Measurements from ENCODE around the gene DLEC1.
"Not testable (repeated sequence)": the region's sequence is repeated elsewhere in the genome, so short reads cannot be mapped to it uniquely, and the experiment has no call there.

DLEC1 gene

DNA sequence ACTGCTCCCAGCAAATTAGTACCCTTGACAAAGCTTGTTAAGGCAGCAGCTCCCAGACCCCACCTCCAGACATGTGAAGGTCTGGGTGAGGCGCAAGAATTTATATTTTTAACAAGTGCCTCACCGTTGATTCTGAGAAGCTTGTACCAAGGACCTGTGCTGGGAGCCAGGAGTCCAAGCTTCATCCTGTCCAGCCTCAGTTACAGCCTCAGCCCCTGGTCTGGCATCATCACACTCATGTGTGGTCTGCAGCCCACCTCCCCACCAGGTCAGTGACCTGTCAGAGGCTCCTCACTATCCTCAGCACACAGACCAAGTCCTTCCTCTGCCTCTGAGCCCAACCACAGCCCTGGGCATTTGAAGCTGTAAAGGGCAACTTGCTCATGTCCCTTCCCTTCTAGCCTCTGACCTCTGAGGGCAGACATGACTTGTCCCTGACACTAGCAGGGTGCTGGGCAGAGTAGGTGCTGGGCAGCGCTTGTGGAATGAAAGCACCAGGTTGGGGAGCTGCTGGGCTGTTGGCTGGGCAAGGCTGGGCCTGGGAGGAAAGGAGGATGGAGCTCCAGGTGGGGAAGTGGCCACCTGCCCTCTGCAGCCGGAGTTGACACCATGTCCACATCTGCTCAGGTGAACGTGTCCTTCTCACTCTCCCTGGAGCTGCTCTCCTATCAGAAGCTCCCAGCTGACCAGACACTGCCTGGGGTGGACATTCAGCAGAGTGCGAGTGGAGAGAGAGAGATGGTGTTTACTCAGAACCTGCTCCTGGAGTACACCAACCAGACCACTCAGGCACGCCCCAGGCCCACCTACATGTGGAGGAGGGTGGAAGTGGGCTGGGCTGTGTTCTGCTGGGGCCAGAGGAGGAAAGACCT, 81.0 kb downstream of the DLEC1 start:
- DNase-seq (ENCODE audit: low read depth in 2 of 2) = no peak

GRCh38 chr3:38120693-38121450, 81.9 kb downstream of the DLEC1 start:
- no peak for DNase-seq (ENCODE audit: low read depth in 2 of 2)

GRCh38 chr3:38121451-38121831, 82.4 kb downstream of the DLEC1 start:
- no peak for DNase-seq (ENCODE audit: low read depth in 2 of 2)

DNA sequence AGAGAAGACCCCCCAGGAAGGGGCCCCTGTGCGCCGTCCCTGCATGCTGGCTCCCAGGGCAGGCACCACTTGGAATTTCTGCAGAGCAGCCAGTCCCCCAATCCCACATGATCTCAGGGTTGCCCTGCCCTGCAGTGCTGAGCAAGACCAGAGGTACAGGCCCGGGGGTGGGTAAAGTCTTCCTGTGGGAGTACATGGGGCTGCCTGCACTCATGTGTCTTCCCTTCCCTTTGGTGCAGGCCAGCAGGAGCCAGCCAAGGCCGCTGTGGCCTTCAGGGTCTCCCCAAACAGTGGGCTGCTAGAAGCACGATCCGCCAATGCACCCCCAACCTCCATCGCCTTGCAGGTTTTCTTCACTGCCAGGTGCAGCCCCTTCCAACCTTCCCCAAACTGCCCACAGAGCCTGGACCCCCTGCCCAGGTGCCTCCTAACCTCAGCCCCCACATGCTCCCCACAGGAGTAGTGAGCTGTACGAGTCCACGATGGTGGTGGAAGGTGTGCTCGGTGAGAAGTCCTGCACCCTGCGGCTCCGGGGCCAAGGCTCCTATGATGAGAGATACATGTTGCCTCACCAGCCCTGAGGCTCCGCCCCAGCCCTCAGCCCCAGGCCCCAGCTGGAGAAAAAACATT, 82.9 kb downstream of the DLEC1 start:
- no peak for DNase-seq (ENCODE audit: low read depth in 2 of 2)

DNA sequence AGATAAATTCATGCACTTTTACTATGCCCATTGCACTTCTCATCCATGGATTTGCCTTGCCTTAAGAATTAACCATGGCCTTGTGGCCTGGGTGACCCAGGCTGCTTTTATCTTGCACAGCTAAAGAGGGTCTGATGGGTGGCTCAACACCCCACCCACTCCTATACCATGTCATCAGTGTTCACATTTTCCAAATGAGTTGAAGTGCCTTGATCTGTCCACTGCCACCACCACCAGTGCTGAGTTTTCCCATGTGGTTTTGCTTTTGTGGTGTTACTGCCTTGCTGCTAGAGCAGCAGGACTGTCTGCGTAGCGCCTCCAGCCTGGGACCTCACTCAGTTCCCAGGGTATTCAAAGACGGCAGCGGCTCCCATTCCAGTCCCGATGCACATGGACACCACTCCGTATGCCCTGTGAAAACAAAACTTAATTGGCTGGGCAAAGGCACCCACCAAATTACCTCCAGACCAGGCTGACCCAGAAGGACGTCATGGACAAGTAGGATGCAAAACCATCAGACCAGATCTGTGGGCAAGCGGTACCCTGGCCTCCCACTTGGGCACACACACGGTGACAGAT, 83.8 kb downstream of the DLEC1 start:
- no peak for DNase-seq (ENCODE audit: low read depth in 2 of 2)

DNA sequence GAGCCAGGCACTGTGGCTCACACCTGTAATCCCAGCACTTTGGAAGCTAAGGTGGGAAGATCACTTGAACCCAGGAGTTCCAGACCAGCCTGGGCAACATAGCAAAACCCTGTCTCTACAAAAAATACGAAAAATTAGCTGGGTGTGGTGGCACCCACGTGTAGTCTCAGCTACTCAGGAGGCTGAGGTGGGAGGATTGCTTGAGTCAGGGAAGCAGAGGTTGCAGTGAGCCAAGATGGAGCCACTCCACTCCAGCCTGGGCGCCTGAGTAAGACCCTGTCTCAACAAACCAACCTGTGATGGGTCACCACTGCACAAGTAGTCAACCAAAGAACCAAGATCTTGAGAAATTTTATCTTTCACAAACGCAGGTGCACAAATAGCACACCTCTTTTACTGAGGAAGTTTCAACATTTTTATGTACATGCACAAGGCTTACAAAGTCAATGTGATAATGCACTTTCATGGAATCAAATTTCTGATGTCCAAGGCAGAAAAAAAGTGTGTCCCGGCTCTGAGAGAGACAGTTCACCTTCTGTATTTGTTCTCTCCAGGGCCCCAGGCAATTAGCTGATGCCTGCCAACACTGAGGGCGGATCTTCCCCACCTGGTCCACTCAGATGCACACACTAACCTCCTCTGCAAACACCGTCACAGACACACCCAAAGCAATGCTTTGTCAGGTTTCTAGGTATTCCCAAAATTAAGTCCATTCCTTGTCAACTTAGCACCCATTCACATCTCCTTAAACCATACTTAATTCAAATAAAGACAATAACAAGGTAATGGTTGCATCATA, 85.5 kb downstream of the DLEC1 start:
- no peak for DNase-seq (ENCODE audit: low read depth in 2 of 2)

- DNase-seq (ENCODE audit: low read depth in 2 of 2) = no peak
Measured at GRCh38 chr3:38125305-38126120, 86.5 kb downstream of the DLEC1 start.

- no peak for DNase-seq (ENCODE audit: low read depth in 2 of 2)
Measured at GRCh38 chr3:38126121-38126892, 87.3 kb downstream of the DLEC1 start.

DNA sequence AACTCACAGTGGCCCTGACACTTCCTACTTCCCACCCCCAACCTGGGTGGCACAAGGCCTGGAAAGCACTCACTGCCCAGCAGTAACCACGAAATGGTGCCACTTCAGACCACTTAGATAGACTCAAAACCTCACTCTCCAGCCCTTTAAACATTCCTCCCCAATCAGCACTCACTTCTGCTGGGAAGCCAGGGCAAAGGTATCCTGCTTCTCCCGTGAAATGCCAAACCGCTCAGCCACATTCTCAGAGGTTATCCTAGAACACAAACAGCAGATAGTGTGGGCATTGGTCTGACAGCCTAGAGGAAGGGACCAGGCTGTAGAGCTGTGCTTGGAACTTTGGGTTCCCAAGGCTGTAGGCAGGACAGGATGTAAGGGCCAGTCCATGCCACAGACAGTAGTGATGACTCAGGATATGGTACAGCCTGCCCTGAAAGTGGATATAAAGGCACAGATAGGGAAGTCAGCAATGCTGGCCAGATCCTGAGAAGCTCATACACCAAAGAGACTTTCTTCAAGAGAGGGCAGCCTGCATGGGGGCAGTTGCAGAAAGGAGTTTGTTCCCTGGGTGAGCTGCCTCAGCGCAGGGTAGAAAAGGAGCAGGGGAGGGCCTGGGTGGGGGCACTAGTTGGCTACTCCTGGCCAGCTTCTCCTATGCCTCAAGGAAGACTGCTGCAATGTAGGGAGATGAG, 88.7 kb downstream of the DLEC1 start:
- DNase-seq (ENCODE audit: low read depth in 2 of 2) = no peak

- DNase-seq (ENCODE audit: low read depth in 2 of 2) = no peak
Measured at GRCh38 chr3:38128303-38128655, 89.3 kb downstream of the DLEC1 start.

- no peak for DNase-seq (ENCODE audit: low read depth in 2 of 2)
Measured at GRCh38 chr3:38129058-38129457, 90.0 kb downstream of the DLEC1 start.

- DNase-seq (ENCODE audit: low read depth in 2 of 2) = no peak
Measured at GRCh38 chr3:38130631-38131065, 91.6 kb downstream of the DLEC1 start.

GRCh38 chr3:38131621-38132369, 92.8 kb downstream of the DLEC1 start:
- DNase-seq (ENCODE audit: low read depth in 2 of 2) = no peak

- no peak for DNase-seq (ENCODE audit: low read depth in 2 of 2)
Measured at GRCh38 chr3:38133209-38133556, 94.2 kb downstream of the DLEC1 start.

- no peak for DNase-seq (ENCODE audit: low read depth in 2 of 2)
Measured at GRCh38 chr3:38133557-38134405, 94.8 kb downstream of the DLEC1 start.

- not testable (repeated sequence) for DNase-seq (ENCODE audit: low read depth in 2 of 2)
Measured at GRCh38 chr3:38134517-38135143, 95.6 kb downstream of the DLEC1 start.

- DNase-seq (ENCODE audit: low read depth in 2 of 2) = not testable (repeated sequence)
Measured at GRCh38 chr3:38135621-38136277, 96.7 kb downstream of the DLEC1 start.
